GM21526 (cell line): ENCODE measurements around the gene VDAC1.
A peak's percentile ranks its signal among the peaks of the same experiment; 100 is the strongest.
"Not testable (repeated sequence)": the region's sequence is repeated elsewhere in the genome, so short reads cannot be mapped to it uniquely, and the experiment has no call there.

Experiments used
- ATAC-seq: cut with Tn5 transposase; IDR thresholded peaks from one replicate; pipeline ENCODE4 v1.9.1; 2021; ENCODE audit warnings: moderate library complexity; ENCODE audit not compliant: unreplicated experiment, low FRiP score

VDAC1 gene

DNA sequence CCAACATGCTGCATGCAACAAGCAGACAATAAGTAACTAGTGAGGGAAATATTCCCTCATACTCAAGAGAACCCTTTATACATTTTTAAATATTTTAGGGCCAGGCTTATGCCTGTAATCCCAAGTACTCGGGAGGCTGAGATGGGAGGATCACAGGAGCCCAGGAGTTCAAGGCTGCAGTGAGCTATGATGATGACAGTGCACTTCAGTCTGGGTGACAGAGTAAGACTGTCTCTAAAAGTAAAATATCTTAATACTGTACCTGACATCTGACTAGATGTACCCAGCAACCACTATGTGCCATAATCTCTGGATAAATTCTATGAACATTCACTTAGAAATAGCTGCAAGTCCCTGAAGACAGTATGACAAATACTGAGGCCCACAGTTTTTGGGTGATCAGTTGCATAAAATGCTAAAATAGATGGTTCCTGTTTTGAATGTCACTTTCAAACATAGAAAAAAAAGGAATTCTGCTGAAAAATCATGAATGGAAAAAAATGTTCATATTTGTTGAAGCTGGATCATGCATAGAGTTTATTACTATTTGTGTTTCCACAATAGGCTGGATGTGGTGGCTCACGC is 34.4 kb downstream of the VDAC1 start:
- no peak for ATAC-seq

DNA sequence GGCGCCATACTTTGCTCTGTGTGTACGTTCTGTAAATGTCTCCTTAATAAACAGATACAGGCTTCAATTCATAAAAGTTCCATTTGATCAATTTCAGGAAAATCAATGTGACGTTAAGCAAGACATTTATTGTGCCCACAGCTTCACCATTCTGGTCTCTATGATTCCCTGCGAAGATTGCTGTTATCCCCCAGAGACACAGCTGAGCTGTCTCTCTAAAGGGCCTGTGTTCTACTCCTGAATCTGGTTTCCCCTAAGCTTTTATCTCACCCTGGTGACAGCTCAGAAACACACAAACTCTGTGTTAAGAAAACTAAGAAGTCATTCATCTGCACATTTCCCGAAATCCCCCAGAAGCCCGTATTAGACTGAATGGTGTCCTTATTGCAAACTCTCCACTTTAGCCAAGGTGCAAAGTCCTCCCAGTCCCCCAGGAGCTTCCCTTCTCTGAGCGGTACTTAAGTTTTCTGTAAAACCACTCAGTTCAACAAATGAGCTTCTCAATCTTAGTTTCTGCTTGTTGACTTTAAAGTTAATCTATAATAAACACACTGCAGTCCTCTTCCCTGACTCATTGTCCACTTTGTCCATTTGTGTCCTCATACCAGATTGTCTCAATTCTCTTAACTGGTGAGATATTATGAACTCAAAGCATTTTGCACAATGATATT is 35.0 kb downstream of the VDAC1 start:
- no peak for ATAC-seq

- peak; percentile 97 for ATAC-seq
Measured at GRCh38 chr5:133968204-133968980, 36.4 kb downstream of the VDAC1 start, which contains the start of gene C5orf15. Gene C5orf15, minus strand, starts transcription at chr5:133968625. Its CDS starts 41 bp downstream, at chr5:133968584.

GRCh38 chr5:133967698-133968203 is 37.0 kb downstream of the VDAC1 start:
- peak; percentile 10 for ATAC-seq

GRCh38 chr5:133967124-133967523 is 37.7 kb downstream of the VDAC1 start:
- no peak for ATAC-seq

GRCh38 chr5:133966090-133966489 is 38.7 kb downstream of the VDAC1 start:
- ATAC-seq: no peak

DNA sequence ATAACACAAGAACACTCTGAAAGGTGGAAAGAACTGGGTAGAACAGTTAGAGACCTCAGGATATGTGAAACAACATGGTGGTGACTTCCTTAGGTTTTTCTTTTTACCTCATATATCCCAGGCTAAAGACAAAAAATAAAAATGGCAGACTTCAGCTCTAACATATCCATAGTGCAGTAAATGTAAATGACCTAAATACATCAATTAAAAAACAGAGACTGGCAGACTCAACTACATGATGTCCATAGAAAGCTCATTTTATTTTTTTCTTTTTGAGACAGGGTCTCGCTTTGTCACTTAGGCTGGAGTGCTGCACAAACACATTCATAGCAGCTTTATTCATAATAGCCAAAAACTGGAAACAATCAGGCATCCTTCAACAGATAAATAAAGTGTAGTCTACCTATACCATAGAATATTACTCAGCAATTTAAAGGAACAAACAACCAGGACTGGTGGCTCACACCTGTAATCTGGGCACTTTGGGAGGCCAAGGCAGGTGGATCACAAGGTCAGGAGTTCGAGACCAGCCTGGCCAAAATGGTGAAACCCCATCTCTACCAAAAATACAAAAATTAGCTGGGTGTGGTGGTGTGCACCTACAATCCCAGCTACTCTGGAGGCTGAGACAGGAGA is 41.2 kb downstream of the VDAC1 start:
- no peak for ATAC-seq

- no peak for ATAC-seq
Measured at GRCh38 chr5:133962801-133963476, 41.8 kb downstream of the VDAC1 start.

DNA sequence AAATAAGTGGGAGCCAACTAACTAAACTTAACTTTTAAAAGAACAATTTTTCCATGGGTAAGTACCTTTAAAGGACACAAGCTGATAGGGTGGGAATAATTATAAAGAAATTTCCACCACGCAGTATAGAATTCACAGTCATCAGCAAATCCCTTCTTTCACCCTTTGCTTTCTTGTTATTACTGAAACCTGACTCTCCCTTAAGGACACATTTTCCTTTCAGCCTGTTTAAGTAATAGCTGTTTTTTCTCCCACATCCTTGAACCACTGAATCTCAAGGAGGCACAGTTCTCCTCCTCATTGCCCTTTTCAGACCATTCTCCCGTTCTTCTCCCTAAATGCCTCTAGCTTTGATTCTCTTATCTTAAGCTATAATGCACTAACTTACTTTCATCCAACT is 42.6 kb downstream of the VDAC1 start:
- ATAC-seq: no peak

GRCh38 chr5:133959643-133960042 is 45.1 kb downstream of the VDAC1 start:
- ATAC-seq: no peak

DNA sequence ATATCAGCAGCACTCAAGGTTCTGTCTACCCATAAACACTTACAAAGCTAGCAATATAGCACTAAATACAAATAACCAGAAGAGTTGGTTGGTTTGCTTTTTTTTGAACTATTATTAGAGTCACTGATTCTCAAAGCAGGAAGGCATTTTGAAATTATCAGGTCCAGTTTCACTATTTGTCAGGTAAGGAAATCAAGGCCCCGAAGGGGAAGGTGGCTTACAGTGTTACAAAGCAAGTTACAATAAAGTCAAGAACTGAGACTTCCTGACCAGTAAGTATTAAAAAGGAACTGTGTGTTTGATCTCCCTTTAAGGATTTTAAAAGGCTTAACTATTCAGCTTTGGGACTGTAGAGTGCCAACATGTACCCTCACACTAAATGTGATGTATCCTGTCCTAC is 47.2 kb downstream of the VDAC1 start:
- ATAC-seq: peak; percentile 63

- ATAC-seq: peak; percentile 18
Measured at GRCh38 chr5:133957080-133957479, 47.7 kb downstream of the VDAC1 start.

- ATAC-seq: not testable (repeated sequence)
Measured at GRCh38 chr5:133956196-133956595, 48.6 kb downstream of the VDAC1 start.

GRCh38 chr5:133953568-133954145 is 51.1 kb downstream of the VDAC1 start:
- no peak for ATAC-seq

GRCh38 chr5:133952729-133953567 is 51.8 kb downstream of the VDAC1 start:
- no peak for ATAC-seq

GRCh38 chr5:133950821-133951612 is 53.8 kb downstream of the VDAC1 start:
- no peak for ATAC-seq

DNA sequence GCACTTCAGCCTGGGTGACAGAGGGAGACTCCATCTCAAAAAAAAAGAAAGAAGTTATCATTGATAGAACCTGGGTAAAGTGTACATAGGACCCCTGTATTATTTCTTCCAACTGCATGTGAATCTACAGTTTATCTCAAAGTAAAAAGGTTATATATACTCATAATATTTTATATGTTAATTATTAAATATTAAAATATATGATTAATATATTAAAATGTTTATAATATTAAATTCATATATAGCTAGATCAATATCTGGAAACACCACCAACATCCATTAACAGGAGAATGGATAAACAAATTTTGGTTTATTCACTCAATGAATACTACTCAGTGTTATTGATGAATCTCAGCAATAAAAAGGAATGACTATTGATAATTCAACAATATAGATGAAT is 56.1 kb downstream of the VDAC1 start:
- ATAC-seq: no peak

GRCh38 chr5:133947431-133947841 is 57.3 kb downstream of the VDAC1 start:
- ATAC-seq: no peak
